ENCODE results near the gene KRT72.

The KRT72 gene

DNA sequence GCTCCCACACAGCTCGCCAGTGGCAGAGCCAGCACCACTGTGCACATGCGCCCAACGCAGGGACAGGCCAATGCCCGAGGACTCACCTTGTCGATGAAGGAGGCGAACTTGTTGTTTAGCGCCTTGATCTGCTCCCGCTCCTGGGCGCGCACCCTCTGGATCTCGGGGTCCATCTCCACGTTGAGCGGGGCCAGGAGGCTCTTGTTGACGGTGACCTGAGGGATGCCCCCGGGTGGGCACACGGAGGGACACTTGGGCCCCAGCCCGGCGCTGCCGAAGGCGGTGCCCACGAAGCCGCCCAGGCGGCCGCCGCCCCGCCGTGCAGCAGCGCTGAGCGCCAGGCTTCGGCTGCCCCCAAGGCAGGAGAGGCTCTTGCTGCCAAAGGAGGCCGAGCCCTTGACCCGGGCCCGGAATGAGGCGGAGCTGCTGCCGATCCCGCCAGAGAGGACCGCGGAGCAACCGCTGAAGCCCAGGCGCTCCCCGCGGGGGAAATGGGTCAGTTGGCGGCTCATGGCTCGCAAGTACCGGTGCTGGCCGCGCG, at the start of gene KRT72:
Gene KRT72 (minus strand): TSS at position 523 of the 541 bp plus-strand sequence. CDS start 11 bp downstream, at position 512.
- no peak for DNase-seq

DNA sequence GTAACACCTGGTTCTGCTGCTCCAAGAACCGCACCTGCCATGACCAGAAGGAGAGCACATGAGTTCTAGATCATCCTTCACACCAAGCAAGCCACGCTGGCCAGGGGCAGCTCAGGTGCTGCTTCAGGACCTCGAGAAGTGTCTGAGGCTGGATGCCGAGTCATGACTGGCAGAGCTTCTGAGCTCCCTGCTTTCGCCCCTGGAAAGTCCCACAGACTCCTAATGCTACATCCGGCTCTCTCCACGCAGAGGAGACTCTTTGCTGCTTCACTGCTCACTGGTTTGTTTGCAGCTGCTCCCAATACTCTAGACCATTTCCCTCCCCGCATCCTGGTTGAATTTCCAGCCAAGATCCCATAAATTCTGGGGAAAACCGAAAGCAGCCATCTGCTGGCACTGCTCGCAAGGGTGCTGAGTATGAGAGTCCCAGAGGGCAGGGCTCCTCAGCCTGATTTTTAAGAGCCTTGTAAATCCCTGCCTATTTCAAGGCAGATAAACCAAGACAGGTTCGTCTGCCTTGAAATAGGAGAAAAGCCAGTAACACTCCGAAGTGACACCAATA, 49.3 kb upstream of the KRT72 start:
- DNase-seq: no peak

DNA sequence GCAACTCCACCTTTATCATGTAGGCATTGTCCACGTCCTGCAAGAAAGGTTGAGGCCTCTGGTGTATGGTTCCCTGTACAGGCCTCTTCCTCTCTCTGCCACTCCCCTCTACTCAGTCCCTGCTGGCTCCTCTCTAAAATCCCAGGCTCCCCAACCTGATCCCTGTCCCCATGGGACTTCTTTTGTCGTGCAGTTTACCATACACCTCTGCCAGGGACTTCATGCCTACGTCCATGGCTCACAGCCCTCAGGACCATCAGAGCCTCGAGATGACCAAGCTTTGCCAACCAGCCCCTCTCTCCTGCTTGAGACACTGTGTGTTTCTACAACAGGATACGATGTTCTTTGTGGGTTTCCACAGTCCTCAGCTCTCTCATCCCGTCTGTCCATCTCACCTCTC, 47.8 kb upstream of the KRT72 start:
- DNase-seq: no peak

DNA sequence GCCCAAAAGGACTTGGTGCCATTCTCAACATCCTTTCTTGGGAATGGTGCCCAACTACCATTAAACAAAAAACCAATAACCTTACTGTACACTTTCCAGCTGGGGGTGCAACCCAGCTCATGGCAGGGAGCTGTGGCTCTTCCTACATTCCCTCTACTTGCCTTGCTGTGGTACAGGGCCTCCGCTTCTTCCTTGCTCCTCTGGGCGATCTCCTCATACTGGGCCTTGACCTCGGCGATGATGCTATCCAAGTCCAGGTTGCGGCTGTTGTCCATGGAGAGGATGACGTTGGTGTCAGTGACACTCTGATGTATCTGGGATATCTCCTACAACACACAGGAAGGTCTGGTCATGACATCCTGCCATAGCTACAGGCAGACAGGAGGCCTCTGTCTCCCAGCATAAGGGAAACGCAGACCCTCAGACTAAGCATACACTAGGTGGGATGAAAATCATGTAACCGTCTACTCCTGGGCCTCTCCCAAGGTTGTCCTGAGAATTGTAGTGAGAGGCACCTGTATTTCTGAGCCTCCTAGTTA, 46.8 kb upstream of the KRT72 start:
- no peak for DNase-seq

DNA sequence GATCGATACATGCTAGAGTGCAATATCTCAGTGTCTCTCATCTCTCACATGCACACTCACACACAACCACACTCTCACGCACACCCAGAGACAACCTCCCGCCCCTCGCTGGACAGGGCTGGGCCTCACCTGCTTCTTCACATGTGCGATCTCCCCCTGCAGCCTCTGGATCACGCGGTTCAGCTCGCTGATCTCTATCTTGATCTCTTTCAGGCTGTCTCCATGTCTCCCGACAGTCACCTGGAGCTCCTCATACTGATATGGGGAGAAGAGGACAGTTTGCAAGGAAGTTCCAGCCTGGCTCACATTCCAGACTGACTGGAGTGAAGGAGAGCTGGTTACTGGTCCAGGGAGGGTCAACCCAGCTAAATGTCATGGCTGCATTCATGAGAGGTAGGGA, 46.3 kb upstream of the KRT72 start:
- DNase-seq: no peak

DNA sequence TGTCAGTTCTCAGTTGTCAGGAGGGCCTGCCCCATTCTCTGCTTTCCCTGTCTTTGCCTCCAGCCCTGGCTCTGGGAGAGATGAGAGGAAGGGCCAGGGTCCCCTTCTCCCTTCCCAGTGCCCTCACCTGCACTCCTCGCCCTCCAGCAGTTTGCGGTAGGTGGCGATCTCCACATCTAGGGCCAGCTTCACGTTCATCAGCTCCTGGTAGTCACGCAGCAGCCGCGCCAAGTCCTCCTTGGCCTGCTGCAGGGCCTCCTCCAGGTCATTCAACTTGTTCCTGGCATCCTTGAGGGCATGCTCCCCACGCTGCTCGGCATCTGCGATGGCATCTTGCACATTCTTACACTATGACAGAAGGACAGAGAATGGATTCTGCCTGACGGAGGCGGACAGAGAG, 45.4 kb upstream of the KRT72 start:
- no peak for DNase-seq

DNA sequence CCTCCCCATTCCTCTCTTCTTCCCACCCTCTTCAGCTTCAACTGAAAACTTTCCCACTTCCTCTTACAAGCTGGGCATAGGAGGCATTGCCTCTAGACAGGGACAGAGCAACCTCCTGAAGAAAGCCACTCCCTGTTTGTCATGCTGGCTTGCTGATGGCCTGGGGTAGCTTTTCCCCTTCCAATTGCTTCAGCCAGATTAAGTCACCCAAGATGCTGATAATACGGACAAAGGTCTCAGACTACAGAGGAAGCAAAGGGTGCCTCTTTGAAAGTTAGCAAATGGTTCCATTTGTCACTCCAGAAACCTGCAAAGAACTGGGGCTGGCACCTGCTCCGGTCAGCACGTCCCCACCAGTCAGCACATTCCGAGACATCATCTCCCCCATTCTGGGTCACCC, 44.7 kb upstream of the KRT72 start:
- no peak for DNase-seq

DNA sequence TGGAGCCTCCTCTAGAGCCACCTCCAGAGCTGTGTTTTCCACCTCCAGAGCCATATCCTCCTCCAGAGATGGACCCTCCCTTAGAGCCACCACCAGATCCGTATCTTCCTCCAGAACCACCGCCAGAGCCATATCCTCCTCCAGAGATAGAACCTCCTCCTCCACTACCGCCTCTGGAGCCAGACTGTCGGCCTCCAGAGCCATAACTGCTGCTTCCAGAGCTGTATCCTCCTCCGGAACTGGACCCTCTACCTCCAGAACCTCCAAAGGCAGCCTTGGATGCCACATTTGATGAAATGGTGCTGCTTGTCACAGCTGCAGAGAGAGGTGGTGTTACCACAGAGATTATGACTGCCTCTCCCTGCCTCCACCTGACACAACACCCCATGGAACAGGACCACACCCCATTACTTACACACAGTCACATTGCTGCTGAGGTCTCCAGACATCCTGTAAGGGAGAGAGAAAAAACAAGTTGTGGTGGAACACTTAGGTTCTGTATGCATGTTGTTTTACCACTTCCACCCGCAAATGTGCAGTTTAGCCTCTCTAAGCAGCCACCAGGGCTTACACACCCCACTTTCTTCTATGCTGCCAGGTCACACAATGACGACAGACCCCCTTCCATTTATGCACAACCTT, 44.0 kb upstream of the KRT72 start:
- DNase-seq: no peak

DNA sequence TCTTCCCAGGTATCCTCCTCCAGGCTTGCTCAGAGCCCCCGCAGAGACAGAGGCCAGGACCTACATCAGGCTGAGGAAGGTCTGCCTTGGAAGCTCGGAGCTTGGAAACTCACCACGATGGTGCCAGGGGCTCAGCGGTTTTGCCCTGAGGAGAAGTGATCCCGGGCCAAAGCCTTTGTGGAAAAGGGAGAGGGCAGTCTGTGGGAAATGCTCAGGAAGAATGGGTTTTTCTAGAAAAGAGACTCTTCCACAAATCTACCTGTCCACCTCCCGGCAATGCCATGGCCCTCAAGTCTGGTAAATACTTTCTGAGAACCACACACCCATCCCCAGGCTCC, 42.8 kb upstream of the KRT72 start:
- DNase-seq: no peak

DNA sequence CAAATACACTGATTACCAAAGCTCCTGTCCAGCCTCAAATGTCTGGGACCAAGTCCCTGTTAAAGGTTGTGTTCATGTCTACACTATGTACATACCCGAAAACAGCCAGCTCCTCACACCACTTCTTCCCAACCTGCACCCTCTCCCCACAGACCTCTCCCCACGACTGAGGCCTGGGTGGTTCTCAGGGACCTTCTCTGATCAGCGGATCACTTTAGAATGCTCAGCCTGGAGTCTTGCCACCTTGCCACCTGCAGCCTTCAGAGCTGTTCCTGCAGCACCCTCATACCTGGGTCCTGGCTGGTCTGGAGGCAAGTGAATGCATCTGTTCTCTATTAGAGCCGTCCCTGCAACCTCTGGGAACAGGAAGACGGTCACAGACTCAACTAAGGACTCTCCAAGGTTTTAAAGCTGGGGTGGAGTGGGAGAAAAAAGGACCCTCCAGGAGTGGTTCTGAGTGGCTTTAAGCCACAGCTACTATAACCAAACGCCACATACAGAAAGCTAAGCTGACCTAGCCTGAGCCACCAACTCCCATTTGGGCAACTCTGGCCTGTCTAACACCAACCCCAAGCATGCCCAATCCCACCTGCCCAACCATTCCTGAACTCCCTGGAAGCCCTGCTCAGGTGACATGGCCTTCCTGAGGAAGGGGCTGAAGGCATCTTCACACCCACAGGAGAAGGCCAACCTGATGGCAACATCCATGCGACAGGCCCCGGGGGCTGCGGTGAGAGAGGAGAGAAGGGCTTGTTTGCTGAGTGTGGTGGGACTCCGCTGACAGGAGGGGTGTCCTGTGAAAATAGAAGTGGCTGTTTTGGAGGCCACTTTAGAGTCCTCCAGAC, 42.2 kb upstream of the KRT72 start:
- no peak for DNase-seq

DNA sequence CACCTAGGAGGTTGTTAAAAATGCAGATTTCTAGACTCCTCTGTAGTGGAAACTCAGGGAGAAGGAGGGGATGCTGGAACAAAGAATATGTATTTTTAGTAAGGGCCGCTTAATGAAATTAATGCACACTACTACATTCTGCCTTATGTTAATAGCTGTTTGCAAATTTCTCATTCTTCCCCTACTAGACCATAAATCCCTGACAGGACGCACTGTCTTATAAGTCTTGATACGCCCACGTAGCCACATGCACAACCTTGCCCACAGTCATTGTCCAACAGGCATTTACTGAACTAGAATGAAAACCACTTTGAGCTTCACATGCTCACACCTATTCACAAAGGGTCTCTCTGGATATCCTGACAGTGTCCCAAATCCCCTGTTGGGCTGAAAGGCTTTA, 40.2 kb upstream of the KRT72 start:
- no peak for DNase-seq

DNA sequence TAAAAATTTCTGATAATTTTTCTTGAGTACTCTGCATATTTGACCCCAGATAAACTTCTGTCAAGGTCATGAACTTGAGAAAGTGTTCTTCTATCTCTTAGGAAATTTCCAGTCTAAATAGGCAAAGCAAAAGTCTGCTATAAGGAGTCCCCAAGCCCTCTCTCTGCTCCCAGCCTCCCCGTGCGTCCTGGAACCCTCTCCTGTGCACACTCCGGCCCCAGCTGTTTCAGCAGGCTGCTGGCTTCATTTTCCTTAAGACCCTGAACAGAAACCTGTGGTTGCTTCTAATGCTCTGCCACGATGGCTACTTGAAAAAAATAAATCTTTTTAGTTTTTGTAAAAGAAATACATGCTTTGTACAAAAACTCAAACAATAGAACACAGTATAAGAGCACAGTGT, 36.0 kb upstream of the KRT72 start:
- DNase-seq: no peak

DNA sequence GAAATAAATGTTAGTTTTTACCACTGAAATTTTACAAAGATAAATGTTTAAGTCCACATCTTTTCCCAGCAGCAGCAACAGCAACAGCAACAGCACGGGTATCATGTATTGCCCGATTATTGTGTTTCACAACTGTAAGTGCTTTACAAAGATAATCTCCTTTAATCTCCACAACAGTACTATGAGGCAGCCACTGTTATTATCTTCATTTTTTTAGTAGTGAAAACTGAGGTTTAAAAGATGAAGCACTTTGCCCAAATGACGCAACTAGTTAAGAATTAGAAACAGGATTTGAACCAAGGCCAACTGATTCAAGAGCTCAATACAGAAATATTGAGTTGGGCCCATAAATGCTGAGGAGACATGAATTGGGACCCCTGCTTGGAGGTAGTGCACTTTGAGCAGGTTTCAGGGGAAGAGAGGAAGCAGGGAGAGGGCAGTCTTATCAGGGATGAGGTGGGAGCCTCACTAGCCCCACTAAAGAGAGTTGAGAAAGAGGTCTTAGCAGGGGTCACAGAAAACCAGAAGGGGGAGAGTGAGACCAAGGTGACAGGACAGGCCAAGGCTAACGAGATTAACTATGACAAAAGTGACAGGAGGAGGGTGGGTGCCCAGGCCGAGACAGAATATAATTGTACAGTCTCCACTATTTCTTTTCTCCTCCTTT, 35.5 kb upstream of the KRT72 start:
- DNase-seq: no peak

DNA sequence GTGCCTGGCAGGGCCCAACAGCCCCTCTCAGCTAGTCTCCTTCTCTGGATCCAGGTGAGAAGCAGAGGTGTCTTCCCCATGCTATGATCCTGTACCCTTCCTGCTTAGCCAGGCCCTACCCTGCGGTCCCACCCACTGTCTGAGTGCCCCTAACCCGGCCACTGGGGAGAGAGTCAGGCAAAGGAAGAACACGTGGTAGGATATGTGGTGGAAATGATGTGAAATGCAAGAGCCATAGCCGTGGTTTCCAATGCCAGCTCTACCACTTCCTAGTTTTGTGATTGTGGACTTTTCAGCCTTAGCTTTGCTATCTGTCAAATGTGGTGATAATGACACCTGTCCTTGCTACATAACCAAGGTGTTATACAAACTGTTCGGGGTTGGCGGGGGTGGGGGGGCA, 34.9 kb upstream of the KRT72 start:
- DNase-seq: no peak

DNA sequence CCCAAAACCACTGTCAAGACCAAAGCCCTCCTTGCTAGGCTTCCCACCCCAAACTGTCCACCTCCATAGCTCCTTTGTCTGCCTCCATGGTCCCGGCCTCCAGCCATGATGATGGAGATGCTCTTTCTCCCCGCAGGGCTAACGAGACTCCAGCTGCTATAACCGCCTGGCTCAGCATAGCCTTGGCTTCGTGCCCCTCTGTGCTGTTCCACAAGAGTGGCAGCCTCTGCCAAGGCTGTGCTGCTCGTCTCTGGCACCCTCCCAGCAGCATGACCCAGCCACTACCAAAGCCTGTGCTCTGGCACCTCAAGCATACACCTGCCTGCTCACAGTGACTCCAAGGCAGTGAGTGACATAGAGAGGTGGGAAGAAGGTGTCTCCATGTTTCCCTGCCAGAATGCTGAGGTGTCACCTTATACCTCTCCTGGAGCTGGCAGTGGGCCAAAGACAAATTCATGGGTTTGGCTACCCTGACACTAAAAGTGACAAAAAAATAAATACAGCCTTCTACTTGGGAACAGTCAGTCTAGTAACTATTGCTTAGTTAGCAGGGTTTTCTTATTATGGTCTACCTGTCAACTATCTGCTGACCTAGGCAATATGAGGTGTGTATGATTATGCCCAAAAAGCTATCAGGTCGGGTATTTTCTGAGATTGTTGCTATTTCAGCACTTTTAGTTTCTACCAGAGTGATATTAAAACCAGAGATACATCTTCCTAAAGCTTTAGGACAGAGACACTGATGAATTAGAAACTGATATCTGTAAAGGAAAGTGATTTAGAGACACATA, 33.2 kb upstream of the KRT72 start:
- DNase-seq: no peak

DNA sequence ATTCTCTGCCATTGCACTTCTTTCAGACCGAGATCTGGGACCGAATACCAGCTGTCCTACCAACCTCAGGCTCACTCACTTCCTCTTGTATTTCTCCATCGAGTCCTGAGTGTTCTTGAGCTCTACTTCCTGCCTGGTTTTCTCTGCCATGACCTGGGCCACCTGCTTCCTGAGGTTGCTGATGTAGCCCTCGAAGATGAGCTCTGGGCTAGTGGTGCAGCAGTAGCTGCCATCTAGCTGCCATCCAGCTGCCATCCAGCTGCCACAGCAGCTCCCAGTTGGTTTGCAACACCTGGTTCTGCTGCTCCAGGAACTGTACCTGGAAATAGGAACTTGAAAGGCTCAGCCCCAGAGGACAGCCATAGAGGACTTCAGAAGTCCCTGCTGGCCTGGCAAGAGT, 32.1 kb upstream of the KRT72 start:
- no peak for DNase-seq

DNA sequence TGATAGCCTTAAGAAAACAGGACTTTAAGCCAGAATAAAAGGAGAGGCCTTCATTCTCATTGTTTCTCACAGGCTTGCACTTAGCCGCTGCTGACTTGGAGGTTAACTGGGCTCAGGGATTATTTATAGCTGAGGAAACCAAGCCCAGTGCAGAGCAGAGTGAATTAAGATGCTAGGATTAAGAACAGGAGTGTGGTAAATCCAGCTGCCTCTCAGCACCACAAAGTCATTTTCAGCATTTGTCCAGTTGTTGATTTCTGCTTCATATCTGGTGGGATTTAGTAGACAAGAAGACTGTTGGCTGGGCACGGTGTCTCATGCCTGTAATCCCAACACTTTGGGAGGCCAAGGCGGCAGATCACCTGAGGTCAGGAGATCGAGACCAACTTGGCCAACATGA, 31.4 kb upstream of the KRT72 start:
- DNase-seq: no peak

DNA sequence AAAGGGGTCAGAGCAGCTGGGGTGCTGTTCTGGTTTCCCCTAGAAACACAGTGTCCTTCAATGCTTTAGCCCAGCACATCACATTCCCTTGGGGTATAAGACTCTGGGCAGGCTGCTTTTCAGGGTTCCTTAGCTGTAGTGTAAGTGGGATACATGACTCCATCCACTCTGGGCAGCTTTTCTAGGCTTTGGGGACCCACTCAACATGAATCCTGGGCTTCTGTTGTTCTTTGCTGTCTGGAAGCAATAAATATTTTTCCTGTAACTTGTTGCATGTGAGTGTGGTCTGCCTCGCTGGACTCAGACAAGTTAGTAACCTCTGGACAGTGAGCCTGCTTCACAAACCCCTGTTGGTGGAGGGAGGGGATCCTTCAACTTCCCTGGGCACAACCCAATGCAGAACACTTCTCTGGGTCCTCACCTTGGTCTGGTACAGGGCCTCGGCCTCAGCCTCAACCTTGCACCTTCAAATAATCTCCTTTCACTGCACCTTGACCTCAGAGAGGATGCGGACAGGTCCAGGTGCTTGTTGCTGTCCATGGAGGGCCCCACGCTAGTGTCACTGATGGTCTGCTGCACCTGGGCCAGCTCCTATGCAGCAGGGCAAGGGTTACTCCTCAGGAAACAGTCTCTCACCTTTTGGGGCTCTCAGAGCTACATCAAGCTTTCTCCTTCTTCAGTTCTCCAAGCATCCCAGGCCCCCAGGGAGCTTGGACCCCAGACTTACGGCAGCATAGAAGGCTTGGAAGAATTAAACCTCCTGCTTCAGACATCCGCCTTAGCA, 30.6 kb upstream of the KRT72 start:
- no peak for DNase-seq

DNA sequence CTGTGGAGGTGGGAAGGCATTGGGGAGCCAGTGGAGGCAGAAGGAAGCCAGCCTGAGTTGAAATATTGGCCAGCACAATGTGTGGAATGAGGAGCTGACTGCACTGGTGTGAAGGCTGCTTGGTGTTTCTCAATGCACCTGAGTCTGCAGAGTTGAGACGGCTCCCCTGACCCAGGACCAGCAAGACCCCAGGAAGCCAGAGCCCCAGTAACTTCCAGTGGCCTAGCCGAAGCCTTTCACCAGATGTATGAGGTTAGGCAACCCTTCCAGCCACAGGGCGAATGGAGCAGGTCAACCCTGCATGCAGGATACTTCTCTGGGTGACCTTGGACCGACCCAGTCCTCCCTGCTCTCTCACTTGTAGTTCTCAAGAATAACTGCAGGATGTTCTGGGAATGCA, 30.0 kb upstream of the KRT72 start:
- no peak for DNase-seq

DNA sequence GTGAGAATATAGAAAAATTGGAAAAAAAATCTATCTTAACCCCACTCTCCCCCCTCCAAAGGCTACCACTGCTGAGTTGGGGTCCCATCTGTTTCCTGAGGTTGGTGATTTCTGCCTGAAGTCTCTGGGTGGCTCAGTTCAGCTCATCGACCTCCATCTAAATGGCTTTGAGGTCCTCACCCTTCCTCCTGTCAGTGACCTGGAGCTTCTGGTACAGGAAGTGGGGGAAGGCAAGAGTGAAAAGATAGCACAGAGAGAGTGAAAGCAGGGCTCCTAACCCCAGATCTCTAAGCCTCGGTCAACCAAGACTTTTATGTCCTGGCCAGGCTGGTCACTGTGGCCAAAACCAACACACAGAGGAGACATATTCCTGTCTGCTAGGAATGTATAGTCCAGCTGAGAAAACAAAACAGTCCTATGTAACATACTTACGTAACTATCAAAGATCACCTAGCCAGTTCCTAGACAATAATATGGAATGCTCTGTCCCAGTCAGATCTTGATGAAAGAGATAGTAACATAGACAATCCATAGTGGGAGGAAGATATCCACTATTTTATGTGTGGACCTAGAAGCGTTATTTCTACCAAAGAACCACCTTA, 29.4 kb upstream of the KRT72 start:
- no peak for DNase-seq

DNA sequence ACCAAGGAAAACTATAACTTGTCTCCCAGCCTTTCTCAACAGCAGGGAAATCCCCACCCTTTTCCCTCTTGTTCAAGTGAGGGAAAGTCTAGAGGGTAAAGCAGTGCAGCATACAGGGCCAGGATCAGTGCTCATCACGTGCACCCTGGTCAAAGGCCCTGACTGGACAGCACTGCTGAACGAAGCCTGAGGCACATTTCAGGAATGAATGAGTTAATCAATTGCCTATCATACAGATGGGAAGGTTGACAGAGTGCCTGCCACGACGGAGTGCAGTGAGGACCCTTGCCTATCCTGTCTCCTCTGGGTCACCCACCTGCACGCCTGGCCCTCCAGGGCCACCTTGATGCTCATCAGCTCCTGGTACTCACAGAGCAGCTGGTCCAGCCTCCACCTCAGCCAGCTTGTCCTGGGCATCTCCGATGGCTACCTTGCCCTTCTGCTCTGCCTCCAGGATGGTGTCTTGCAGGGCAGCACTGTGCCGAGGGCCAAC, 28.8 kb upstream of the KRT72 start:
- no peak for DNase-seq

Measured in SHP77 treated with DMSO at 0.1 percent for 48 hours (cell line).